HG03571 (cell line): Measurements from ENCODE around the gene RBMS3.

Experiments used
- ATAC-seq: cut with Tn5 transposase; IDR thresholded peaks from one replicate; pipeline ENCODE4 v1.9.1; 2021; ENCODE audit not compliant: unreplicated experiment

Gene RBMS3

DNA sequence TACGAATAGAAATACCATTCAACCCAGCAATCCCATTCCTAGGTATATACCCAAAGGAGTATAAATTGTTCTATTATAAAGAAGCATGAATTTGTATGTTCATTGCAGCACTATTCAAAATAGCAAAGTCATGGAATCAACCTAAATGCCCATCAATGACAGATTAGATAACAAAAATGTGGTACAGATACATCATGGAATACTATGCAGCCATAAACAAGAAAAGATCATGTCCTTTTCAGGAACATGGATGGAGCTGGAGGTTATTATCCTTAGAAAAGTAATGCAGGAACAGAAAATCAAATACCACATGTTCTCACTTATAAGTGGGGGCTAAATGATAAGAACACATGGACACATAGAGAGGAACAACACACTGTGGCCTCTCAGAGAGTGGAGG is 571.9 kb downstream of the RBMS3 start:
- no peak for ATAC-seq

- ATAC-seq = no peak
Observed at GRCh38 chr3:29853841-29854397, 573.0 kb downstream of the RBMS3 start.

DNA sequence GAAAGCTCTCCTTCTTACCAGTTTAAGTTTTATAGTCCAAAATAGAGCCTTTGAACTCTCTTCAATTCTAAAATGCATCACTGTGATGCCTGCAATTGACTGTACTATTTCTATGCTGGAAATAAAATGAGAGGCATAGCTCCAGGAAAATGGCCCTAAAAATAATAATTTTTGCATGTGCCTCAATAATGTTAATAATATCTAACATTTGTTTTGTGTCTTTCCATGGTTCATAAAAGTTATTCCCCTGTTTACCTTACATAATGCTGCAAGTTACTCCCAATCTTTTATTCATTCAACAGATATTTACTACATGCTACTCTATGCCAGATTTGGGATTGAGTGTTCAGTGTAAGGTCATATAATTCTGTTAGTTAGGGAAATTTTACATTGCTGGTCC is 574.0 kb downstream of the RBMS3 start:
- no peak for ATAC-seq

GRCh38 chr3:29859726-29860270 is 578.9 kb downstream of the RBMS3 start:
- no peak for ATAC-seq

GRCh38 chr3:29864809-29865208 is 583.9 kb downstream of the RBMS3 start:
- no peak for ATAC-seq

- ATAC-seq = no peak
Observed at GRCh38 chr3:29868543-29869101, 587.8 kb downstream of the RBMS3 start.

GRCh38 chr3:29870136-29870535 is 589.3 kb downstream of the RBMS3 start:
- ATAC-seq = no peak

DNA sequence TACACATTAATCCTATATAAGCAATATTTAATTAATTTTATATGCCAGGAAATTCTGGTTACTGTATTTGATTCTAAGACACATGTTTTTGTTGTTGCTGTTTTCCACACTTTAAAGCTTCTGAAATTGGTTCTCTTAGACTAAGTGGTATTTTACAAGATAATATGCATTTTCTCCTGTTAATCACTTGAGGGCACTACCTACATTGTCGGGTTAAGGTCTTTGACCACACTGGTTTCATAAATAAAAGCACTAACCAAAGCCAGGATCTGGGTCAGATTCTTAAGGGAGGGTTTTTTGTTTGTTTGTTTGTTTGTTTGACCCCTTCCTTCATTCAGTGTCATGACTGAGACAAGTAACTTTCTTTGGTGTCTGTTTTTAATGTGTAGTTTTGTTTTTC is 590.2 kb downstream of the RBMS3 start:
- no peak for ATAC-seq

DNA sequence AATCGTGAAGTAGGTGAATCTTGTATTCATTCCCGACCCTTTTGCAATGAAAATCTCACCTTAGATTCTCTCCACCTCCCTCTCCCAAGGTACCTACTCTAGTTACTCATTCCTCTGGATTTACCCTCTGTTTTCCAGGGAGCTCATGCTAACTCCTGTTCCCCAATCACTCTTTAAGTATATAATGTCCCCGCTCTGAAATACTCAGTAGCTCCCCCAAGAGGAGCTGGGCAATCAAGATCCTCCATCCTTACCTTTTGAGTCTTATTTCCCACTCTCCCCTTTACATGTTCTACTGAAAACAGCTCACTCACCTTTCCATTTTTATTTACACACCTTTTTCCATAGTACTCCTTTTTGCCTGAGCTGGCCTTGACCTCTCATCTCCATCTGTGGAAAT is 599.9 kb downstream of the RBMS3 start:
- ATAC-seq = no peak

GRCh38 chr3:29887451-29887850 is 606.6 kb downstream of the RBMS3 start:
- no peak for ATAC-seq

- no peak for ATAC-seq
Observed at GRCh38 chr3:29889215-29889614, 608.3 kb downstream of the RBMS3 start.

- ATAC-seq = no peak
Observed at GRCh38 chr3:29890801-29891200, 609.9 kb downstream of the RBMS3 start.

- ATAC-seq = no peak
Observed at GRCh38 chr3:29892976-29893554, 612.2 kb downstream of the RBMS3 start.

- no peak for ATAC-seq
Observed at GRCh38 chr3:29896856-29897255, 616.0 kb downstream of the RBMS3 start.

DNA sequence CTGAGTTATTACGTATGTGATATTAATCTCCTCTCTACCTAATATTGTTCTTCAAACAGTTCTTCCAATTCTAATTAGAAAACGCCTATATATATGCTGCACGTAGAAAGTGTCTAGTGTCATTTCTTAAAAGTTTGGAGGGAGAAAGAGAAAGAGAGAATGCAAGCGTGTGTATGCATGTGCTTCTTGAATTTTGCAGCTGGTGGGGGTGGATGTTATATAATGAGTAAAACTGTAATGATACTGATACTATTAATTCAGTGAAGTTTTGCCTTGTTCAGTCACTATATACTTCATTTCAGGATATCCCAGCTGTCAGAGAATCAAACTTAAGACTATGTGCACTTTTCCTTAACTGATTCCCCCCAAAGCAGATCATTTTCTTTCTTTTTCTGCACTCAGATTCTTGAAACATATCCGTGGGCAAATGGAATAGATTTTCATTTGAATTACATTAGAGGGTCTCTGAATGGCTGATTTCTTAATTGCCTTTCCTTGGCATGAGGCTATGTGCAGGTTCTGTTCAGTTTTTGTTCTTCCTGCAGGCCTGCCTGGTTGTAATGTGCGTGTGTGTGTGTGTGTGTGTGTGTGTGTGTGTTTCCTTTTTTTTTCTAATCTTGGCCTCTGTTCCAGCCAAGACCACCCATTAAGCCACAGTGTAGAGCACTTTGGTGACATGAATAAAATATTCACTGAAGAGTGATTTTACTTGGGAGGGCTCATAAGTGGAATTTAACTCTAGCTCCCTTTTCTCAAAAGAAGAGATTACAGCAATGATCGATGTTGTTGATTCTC is 617.5 kb downstream of the RBMS3 start:
- no peak for ATAC-seq

GRCh38 chr3:29899021-29899420 is 618.1 kb downstream of the RBMS3 start:
- ATAC-seq = no peak

GRCh38 chr3:29901097-29901496 is 620.2 kb downstream of the RBMS3 start:
- ATAC-seq = no peak

DNA sequence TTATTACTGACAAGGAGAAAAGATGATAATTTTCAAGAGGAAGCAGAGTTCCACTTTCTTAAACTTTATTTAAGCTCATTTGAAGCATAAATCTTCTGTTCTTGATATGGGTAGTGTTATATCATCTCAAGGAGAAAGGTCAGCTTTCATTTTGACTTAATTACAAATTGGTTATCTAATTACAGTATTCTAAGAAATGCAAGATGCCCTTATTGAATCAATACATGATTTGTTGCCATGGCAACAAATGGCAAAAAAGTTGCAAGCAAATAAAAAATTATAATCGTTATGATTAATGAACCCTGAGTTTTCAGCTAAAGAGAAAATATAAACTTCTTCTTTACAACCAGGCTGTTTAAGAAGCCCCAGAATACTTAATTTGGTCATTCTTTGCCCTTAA is 622.7 kb downstream of the RBMS3 start:
- no peak for ATAC-seq

DNA sequence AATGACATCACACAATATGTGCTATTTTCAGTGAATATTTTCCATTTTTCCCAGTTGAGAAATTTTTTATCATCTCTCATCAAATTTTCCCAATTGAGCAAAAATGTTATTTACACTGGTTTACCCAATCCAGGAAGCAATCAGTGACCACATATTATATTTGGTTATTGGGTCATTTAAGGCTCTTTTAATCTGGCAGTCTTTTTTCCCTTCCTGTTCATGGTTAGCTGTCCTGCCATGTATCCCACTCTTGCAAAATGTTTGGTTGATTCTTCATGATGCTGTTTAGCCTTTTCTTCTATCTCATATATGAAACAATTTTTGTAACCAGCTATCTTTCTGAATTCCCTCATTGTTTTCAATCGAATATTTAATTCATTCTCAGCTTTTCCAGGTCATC is 626.0 kb downstream of the RBMS3 start:
- ATAC-seq = no peak

DNA sequence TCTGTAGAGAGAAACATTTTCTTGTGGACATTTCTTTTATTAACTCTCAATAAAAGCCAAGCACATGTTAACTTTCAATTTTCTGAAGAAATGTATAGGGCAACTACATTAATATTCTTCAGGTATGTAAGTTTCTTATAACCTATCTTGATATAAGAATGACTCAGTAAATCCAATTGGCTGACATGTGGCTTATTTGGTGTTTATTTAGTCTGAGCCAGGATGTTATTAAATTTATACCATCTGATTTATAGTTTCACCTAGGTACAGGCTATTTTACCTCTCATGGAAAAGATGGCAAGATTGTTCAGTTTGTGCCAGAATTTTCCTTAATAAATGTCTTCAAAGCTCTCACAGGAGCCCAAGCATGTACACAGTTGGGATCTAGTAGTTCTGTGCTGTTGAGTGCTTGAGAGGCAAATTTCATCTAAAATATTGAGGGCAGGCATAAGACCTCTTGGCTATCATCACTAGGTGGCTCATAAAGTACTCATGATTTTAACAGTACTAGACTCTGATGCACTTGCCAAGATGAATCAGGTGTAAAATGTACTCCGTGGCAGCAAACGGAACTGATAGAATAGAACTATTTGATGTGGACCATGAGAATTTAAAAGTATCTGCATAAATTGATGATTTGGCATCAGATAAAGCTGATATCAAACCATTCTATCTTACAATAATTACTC is 631.9 kb downstream of the RBMS3 start:
- ATAC-seq = no peak

- no peak for ATAC-seq
Observed at GRCh38 chr3:29914861-29915524, 634.1 kb downstream of the RBMS3 start.
